ENCODE results near the gene HOXA4. TPM values are rescaled to one million over a fixed set of nuclear protein-coding genes. Genes with fewer than 3 reads are reported as not detected.

HOXA4 gene
- total RNA-seq, 1 experiment from 2014 or later = 2.0 TPM

DNA sequence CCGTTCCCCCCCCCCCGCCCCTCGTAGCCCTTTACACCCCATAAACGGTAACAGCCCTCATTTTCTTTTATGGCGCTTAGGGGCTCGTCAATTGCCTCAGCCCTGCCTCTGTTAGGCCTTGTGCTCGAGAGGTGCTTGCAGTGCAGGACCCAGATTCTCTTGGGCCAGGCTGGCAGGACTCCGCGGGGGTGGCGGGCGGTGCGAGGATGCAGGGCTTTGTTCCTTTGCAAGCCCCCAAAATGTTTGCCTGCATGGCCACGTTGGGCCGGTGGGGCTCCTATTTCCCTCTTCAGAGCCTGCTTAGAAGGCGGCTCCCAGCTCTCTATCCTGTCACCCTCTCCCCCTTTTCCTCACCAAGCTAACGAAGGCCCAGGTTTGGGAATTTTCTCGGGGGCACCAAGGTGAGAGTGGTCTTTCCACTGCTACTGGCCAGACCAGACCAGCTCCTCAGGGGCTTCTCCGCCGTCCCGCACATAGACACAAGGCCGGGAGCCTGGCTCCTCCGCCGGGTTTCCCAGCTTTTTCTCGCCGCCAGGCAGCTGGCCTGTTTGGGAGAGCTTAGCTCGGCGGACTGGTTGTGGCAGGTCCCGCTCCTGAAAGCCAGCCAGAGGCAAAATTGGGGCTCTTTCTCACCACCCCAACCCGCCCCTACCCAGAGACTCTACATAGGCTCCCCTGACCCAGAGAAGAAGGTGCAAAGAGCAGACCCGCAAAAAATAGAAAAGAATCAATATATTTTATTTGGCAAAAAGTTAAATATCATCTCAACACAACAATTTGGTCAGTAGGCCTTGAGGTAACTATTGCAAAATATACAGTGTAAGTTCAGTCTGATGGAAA, 31.4 kb upstream of the HOXA4 start:
- no peaks in the 10 kb centered on the region for H3K9me2 ChIP-seq (ENCODE audit: insufficient read depth)
- CTCF ChIA-PET = interaction anchor here (0.6 to 3.4 kb wide), 13 partner anchors 9 to 1301 kb away, joined by 3 to 62 read pairs (median 6); partner anchors contain the start of gene HOXA3
- no TSS peak for BruUV-seq (replicated peaks)
- peaks cover 14 to 59% of the 10 kb centered on the region in 2 experiments for H3K4me1 ChIP-seq (ENCODE audit: control insufficient read depth in 1 of 2, insufficient read depth in 2 of 2, low read length in 2 of 2)
- RAD21 ChIA-PET (ENCODE audit: low non-redundant PET in 1 of 2, low total read pairs in 2 of 2, uncharacterized antibody in 2 of 2, unreplicated experiment in 2 of 2) = interaction anchor here (0.7 to 2.1 kb wide), 6 partner anchors 8 to 793 kb away, joined by 3 to 12 read pairs (median 3); partner anchors contain the start of gene HOXA6 (in 1 of the 2)
- peak overlapping the region; percentile 97 for H3K4me2 ChIP-seq (ENCODE audit: low read length)
- peak overlapping the region; percentile 89 for H3K9ac ChIP-seq (ENCODE audit: low read length)
- no peaks in the 10 kb centered on the region for H3K9me3 ChIP-seq (ENCODE audit: control insufficient read depth in 1 of 2, insufficient read depth in 1 of 2, low read depth in 1 of 2, low read length in 2 of 2)
- intact Hi-C loops (cut with micrococcal nuclease) = loop anchor here (1.0 to 10.0 kb wide), 9 partner anchors 476 to 1595 kb away; partner anchors contain the start of genes CBX3 and HNRNPA2B1
- peak overlapping the region; percentile 91 for H3K27ac ChIP-seq (ENCODE audit: low read depth, low read length)
- H3K4me3 ChIP-seq (replicated peaks in 1 of 2; ENCODE audit: low read depth in 1 of 2, low read length in 2 of 2) = peak overlapping the region; percentile 77 to 84
- ATAC-seq (peak; percentile 3), DNase-seq (ENCODE audit: low read depth, low spot score) (no peak)
- H2AFZ ChIP-seq (ENCODE audit: low read depth, low read length, poor library complexity, severe bottlenecking) = no peak overlapping the region
- no peaks in the 10 kb centered on the region for H4K20me1 ChIP-seq (ENCODE audit: insufficient read depth)
- H3K27me3 ChIP-seq (ENCODE audit: insufficient read depth, low read length) = no peaks in the 10 kb centered on the region
- TF ChIP-seq EZH2phosphoT487 (IDR thresholded peaks at IDR 0.05; ENCODE audit: borderline replicate concordance) (no peak), POLR2AphosphoS5 (IDR thresholded peaks at IDR 0.05; ENCODE audit: low read depth, low read length) (peak; percentile 22)
- POLR2A ChIA-PET = interaction anchor here (0.6 to 1.4 kb wide), 6 partner anchors 9 to 996 kb away, joined by 3 to 5 read pairs (median 4); partner anchors contain the start of gene HOXA3
- peaks cover 52% of the 10 kb centered on the region for H3K79me2 ChIP-seq (ENCODE audit: insufficient read depth, low read length)
- H3K36me3 ChIP-seq (ENCODE audit: control insufficient read depth in 1 of 2, insufficient read depth in 2 of 2, low read length in 2 of 2) = peaks cover 0 to 4% of the 10 kb centered on the region in 2 experiments; a peak in 1 of 4 replicates

DNA sequence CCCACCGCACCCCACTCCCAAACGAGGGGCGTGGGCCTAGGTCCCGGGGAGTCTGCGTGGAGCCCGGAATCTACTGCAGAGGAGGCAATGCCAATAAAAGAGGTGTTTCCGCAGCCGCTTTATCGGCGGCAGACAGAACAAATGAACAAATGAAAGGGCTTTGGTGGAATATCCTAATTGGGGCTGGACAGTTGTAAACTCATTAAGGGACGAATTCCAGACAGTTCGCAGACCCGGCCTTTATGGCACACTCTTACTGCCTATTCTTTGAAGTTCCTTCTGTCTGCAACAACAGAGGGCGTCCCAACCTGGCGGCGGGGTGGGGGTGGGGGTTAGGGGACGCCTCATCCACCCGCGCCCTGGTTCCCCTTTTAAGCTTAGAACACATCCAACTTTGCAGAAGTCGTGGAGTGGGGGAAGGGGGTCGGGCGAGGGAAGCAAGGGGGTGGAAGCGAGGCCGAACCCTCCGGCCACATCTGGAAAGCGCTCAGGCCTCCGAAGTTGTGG, 30.7 kb upstream of the HOXA4 start:
- Histone ChIP-seq H3K4me2 (ENCODE audit: low read length) (peak overlapping the region; percentile 97), H3K9me3 (ENCODE audit: control insufficient read depth in 1 of 2, insufficient read depth in 1 of 2, low read depth in 1 of 2, low read length in 2 of 2) (no peaks in the 10 kb centered on the region), H3K4me3 (replicated peaks in 1 of 2; ENCODE audit: low read depth in 1 of 2, low read length in 2 of 2) (peak overlapping the region; percentile 77 to 84), H3K27ac (ENCODE audit: low read depth, low read length) (peak overlapping the region; percentile 91), H3K4me1 (ENCODE audit: control insufficient read depth in 1 of 2, insufficient read depth in 2 of 2, low read length in 2 of 2) (peaks cover 14 to 58% of the 10 kb centered on the region in 2 experiments), H3K79me2 (ENCODE audit: insufficient read depth, low read length) (peaks cover 47% of the 10 kb centered on the region), H2AFZ (ENCODE audit: low read depth, low read length, poor library complexity, severe bottlenecking) (no peak overlapping the region), H3K9me2 (ENCODE audit: insufficient read depth) (no peaks in the 10 kb centered on the region), H3K9ac (ENCODE audit: low read length) (peak overlapping the region; percentile 89), H4K20me1 (ENCODE audit: insufficient read depth) (no peaks in the 10 kb centered on the region), H3K27me3 (ENCODE audit: insufficient read depth, low read length) (no peaks in the 10 kb centered on the region), H3K36me3 (ENCODE audit: control insufficient read depth in 1 of 2, insufficient read depth in 2 of 2, low read length in 2 of 2) (peaks cover 0 to 4% of the 10 kb centered on the region in 2 experiments; a peak in 1 of 4 replicates)
- ATAC-seq (peak; percentile 30), DNase-seq (ENCODE audit: low read depth, low spot score) (no peak)
- intact Hi-C loops (cut with micrococcal nuclease) = loop anchor here (1.0 to 10.0 kb wide), 9 partner anchors 475 to 1594 kb away; partner anchors contain the start of genes CBX3 and HNRNPA2B1
- ChIA-PET RAD21 (ENCODE audit: low non-redundant PET in 1 of 2, low total read pairs in 2 of 2, uncharacterized antibody in 2 of 2, unreplicated experiment in 2 of 2) (interaction anchor here (0.6 to 2.1 kb wide), 11 partner anchors 9 to 792 kb away, joined by 3 to 12 read pairs (median 4); partner anchors contain the start of gene HOXA6 (in 1 of the 2)), POLR2A (interaction anchor here (0.7 to 1.4 kb wide), 5 partner anchors 9 to 995 kb away, joined by 3 to 5 read pairs (median 4); partner anchors contain the start of gene HOXA3), CTCF (interaction anchor here (0.6 to 3.4 kb wide), 26 partner anchors 9 to 1300 kb away, joined by 3 to 62 read pairs (median 4); partner anchors contain the start of gene HOXA3)
- BruUV-seq (replicated peaks) = no TSS peak
- TF ChIP-seq, protein P1, sequence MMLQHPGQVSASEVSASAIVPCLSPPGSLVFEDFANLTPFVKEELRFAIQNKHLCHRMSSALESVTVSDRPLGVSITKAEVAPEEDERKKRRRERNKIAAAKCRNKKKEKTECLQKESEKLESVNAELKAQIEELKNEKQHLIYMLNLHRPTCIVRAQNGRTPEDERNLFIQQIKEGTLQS (IDR thresholded peaks at IDR 0.05) = no peak
- TF ChIP-seq SRF (IDR thresholded peaks at IDR 0.05; ENCODE audit: low read depth) = no peak
